ENCODE results near the gene AP5M1. TPM values are rescaled to one million over a fixed set of nuclear protein-coding genes. Genes with fewer than 3 reads are reported as not detected.
"Not testable (repeated sequence)": the region's sequence is repeated elsewhere in the genome, so short reads cannot be mapped to it uniquely, and the experiment has no call there.

AP5M1 gene
- total RNA-seq (22.9 TPM), polyA plus RNA-seq (ENCODE audit: insufficient read depth in 1 of 8, insufficient read length in 8 of 8, low replicate concordance in 1 of 8) (10 to 100 TPM; 25.7 to 36.1 (median 32.2) TPM)
- long read RNA-seq, donor 1, full-length matches to known transcripts, result 4 of 4 reads
- long read RNA-seq, donor 1, partial matches to known transcripts, result 0 of 4 reads
- long read RNA-seq, donor 1, other reads (novel, unspliced or antisense), result 0 of 4 reads
- long read RNA-seq, donor 2, result 0 reads
- long read RNA-seq, donor 3, full-length matches to known transcripts, result 7 of 7 reads
- long read RNA-seq, donor 3, partial matches to known transcripts, result 0 of 7 reads
- long read RNA-seq, donor 3, other reads (novel, unspliced or antisense), result 0 of 7 reads
- long read RNA-seq, donor 4, full-length matches to known transcripts, result 7 of 7 reads
- long read RNA-seq, donor 4, partial matches to known transcripts, result 0 of 7 reads
- long read RNA-seq, donor 4, other reads (novel, unspliced or antisense), result 0 of 7 reads
- long read RNA-seq, donor 5, full-length matches to known transcripts, result 17 of 17 reads
- long read RNA-seq, donor 5, partial matches to known transcripts, result 0 of 17 reads
- long read RNA-seq, donor 5, other reads (novel, unspliced or antisense), result 0 of 17 reads
- long read RNA-seq, donor 6, full-length matches to known transcripts, result 18 of 26 reads
- long read RNA-seq, donor 6, partial matches to known transcripts, result 8 of 26 reads
- long read RNA-seq, donor 6, other reads (novel, unspliced or antisense), result 0 of 26 reads
- long read RNA-seq, donor 7, full-length matches to known transcripts, result 6 of 6 reads
- long read RNA-seq, donor 7, partial matches to known transcripts, result 0 of 6 reads
- long read RNA-seq, donor 7, other reads (novel, unspliced or antisense), result 0 of 6 reads
- long read RNA-seq, donor 8, full-length matches to known transcripts, result 6 of 6 reads
- long read RNA-seq, donor 8, partial matches to known transcripts, result 0 of 6 reads
- long read RNA-seq, donor 8, other reads (novel, unspliced or antisense), result 0 of 6 reads
- long read RNA-seq, donor 9, full-length matches to known transcripts, result 4 of 4 reads
- long read RNA-seq, donor 9, partial matches to known transcripts, result 0 of 4 reads
- long read RNA-seq, donor 9, other reads (novel, unspliced or antisense), result 0 of 4 reads
- long read RNA-seq, donor 10, full-length matches to known transcripts, result 13 of 36 reads
- long read RNA-seq, donor 10, partial matches to known transcripts, result 23 of 36 reads
- long read RNA-seq, donor 10, other reads (novel, unspliced or antisense), result 0 of 36 reads
- long read RNA-seq, donor 11, full-length matches to known transcripts, result 7 of 7 reads
- long read RNA-seq, donor 11, partial matches to known transcripts, result 0 of 7 reads
- long read RNA-seq, donor 11, other reads (novel, unspliced or antisense), result 0 of 7 reads

- DNase-seq, result peak; percentile 98
- H3K9me3 ChIP-seq (replicated peaks; ENCODE audit: control insufficient read depth, low read depth, low read length), result no peaks in the 10 kb centered on the region
- H3K27me3 ChIP-seq (ENCODE audit: control insufficient read depth, insufficient read depth, low read length), result no peaks in the 10 kb centered on the region
- peaks cover 2% of the 10 kb centered on the region for H3K4me1 ChIP-seq (ENCODE audit: control insufficient read depth, insufficient read depth, low read length)
- peak within 1 kb of the TSS; percentile 97 for H3K27ac ChIP-seq (ENCODE audit: low read length)
- H3K4me3 ChIP-seq (ENCODE audit: low read length), result peak within 1 kb of the TSS; percentile 89
- H3K36me3 ChIP-seq (ENCODE audit: control insufficient read depth, insufficient read depth, low read length), result no peaks in the 10 kb centered on the region
- WGBS (ENCODE audit: insufficient coverage), result under 1% methylated on average over 76 of the region's 76 CpGs
These were observed at the start of gene AP5M1, which contains the start of gene EXOC5 for GRCh38 chr14:57268161-57269069. TSS of gene AP5M1 (plus strand) at chr14:57268971. CDS start at chr14:57269315, 344 bp downstream. TSS of gene EXOC5 (minus strand) at chr14:57268905. CDS start at chr14:57268648, 257 bp downstream.

- Histone ChIP-seq H3K9me3 (replicated peaks; ENCODE audit: control insufficient read depth, low read depth, low read length) (no peaks in the 10 kb centered on the region), H3K36me3 (ENCODE audit: control insufficient read depth, insufficient read depth, low read length) (peaks cover 5% of the 10 kb centered on the region), H3K27ac (ENCODE audit: low read length) (no peak overlapping the region), H3K4me3 (ENCODE audit: low read length) (no peak overlapping the region), H3K27me3 (ENCODE audit: control insufficient read depth, insufficient read depth, low read length) (no peaks in the 10 kb centered on the region), H3K4me1 (ENCODE audit: control insufficient read depth, insufficient read depth, low read length) (no peaks in the 10 kb centered on the region)
- no CpG with 5 or more reads among the region's 3 CpGs for WGBS (ENCODE audit: insufficient coverage)
- no peak for DNase-seq
These were observed 46.8 kb upstream of the AP5M1 start for GRCh38 chr14:57221931-57222330.

- H3K27ac ChIP-seq (ENCODE audit: low read length), result no peak overlapping the region
- DNase-seq, result no peak
- no CpG with 5 or more reads among the region's 2 CpGs for WGBS (ENCODE audit: insufficient coverage)
- no peaks in the 10 kb centered on the region for H3K27me3 ChIP-seq (ENCODE audit: control insufficient read depth, insufficient read depth, low read length)
- H3K4me1 ChIP-seq (ENCODE audit: control insufficient read depth, insufficient read depth, low read length), result no peaks in the 10 kb centered on the region
- no peaks in the 10 kb centered on the region for H3K9me3 ChIP-seq (replicated peaks; ENCODE audit: control insufficient read depth, low read depth, low read length)
- no peak overlapping the region for H3K4me3 ChIP-seq (ENCODE audit: low read length)
- H3K36me3 ChIP-seq (ENCODE audit: control insufficient read depth, insufficient read depth, low read length), result peaks cover 9% of the 10 kb centered on the region
These were observed 41.7 kb upstream of the AP5M1 start for GRCh38 chr14:57227083-57227482.

GRCh38 chr14:57228320-57228719 is 40.5 kb upstream of the AP5M1 start:
- H3K4me1 ChIP-seq (ENCODE audit: control insufficient read depth, insufficient read depth, low read length); DNase-seq: not testable (repeated sequence)
- H3K36me3 ChIP-seq (ENCODE audit: control insufficient read depth, insufficient read depth, low read length), result peaks cover 11% of the 10 kb centered on the region

GRCh38 chr14:57232006-57232405 is 36.8 kb upstream of the AP5M1 start:
- no peaks in the 10 kb centered on the region for H3K27me3 ChIP-seq (ENCODE audit: control insufficient read depth, insufficient read depth, low read length)
- no CpG with 5 or more reads among the region's 1 CpG for WGBS (ENCODE audit: insufficient coverage)
- no peak overlapping the region for H3K27ac ChIP-seq (ENCODE audit: low read length)
- no peak overlapping the region for H3K4me3 ChIP-seq (ENCODE audit: low read length)
- no peaks in the 10 kb centered on the region for H3K9me3 ChIP-seq (replicated peaks; ENCODE audit: control insufficient read depth, low read depth, low read length)
- H3K36me3 ChIP-seq (ENCODE audit: control insufficient read depth, insufficient read depth, low read length), result peaks cover 15% of the 10 kb centered on the region
- DNase-seq, result no peak
- no peaks in the 10 kb centered on the region for H3K4me1 ChIP-seq (ENCODE audit: control insufficient read depth, insufficient read depth, low read length)

More at GRCh38 chr14:57228320-57228719, 40.5 kb upstream of the AP5M1 start:
- not testable (repeated sequence) for H3K9me3 ChIP-seq (replicated peaks; ENCODE audit: control insufficient read depth, low read depth, low read length); H3K27ac ChIP-seq (ENCODE audit: low read length); H3K27me3 ChIP-seq (ENCODE audit: control insufficient read depth, insufficient read depth, low read length); H3K4me3 ChIP-seq (ENCODE audit: low read length)
- WGBS (ENCODE audit: insufficient coverage), result no CpG with 5 or more reads among the region's 2 CpGs

GRCh38 chr14:57240115-57240514 is 28.7 kb upstream of the AP5M1 start:
- WGBS (ENCODE audit: insufficient coverage), result no CpG with 5 or more reads among the region's 7 CpGs
- H3K4me3 ChIP-seq (ENCODE audit: low read length); DNase-seq; H3K27me3 ChIP-seq (ENCODE audit: control insufficient read depth, insufficient read depth, low read length); H3K4me1 ChIP-seq (ENCODE audit: control insufficient read depth, insufficient read depth, low read length); H3K27ac ChIP-seq (ENCODE audit: low read length); H3K36me3 ChIP-seq (ENCODE audit: control insufficient read depth, insufficient read depth, low read length); H3K9me3 ChIP-seq (replicated peaks; ENCODE audit: control insufficient read depth, low read depth, low read length): not testable (repeated sequence)

GRCh38 chr14:57243320-57243719 is 25.5 kb upstream of the AP5M1 start:
- Histone ChIP-seq H3K27ac (ENCODE audit: low read length) (no peak overlapping the region), H3K4me3 (ENCODE audit: low read length) (no peak overlapping the region), H3K9me3 (replicated peaks; ENCODE audit: control insufficient read depth, low read depth, low read length) (no peaks in the 10 kb centered on the region), H3K4me1 (ENCODE audit: control insufficient read depth, insufficient read depth, low read length) (no peaks in the 10 kb centered on the region), H3K27me3 (ENCODE audit: control insufficient read depth, insufficient read depth, low read length) (no peaks in the 10 kb centered on the region), H3K36me3 (ENCODE audit: control insufficient read depth, insufficient read depth, low read length) (peaks cover 5% of the 10 kb centered on the region)
- no peak for DNase-seq

GRCh38 chr14:57244106-57244505 is 24.7 kb upstream of the AP5M1 start:
- no peak overlapping the region for H3K4me3 ChIP-seq (ENCODE audit: low read length)
- peak; percentile 62 for DNase-seq
- WGBS (ENCODE audit: insufficient coverage), result no CpG with 5 or more reads among the region's 2 CpGs

GRCh38 chr14:57245941-57246340 is 22.8 kb upstream of the AP5M1 start:
- Histone ChIP-seq H3K4me3 (ENCODE audit: low read length) (no peak overlapping the region), H3K9me3 (replicated peaks; ENCODE audit: control insufficient read depth, low read depth, low read length) (no peaks in the 10 kb centered on the region), H3K4me1 (ENCODE audit: control insufficient read depth, insufficient read depth, low read length) (no peaks in the 10 kb centered on the region), H3K27ac (ENCODE audit: low read length) (no peak overlapping the region), H3K27me3 (ENCODE audit: control insufficient read depth, insufficient read depth, low read length) (no peaks in the 10 kb centered on the region), H3K36me3 (ENCODE audit: control insufficient read depth, insufficient read depth, low read length) (peaks cover 5% of the 10 kb centered on the region)
- no peak for DNase-seq
- WGBS (ENCODE audit: insufficient coverage), result 80% methylated on average over 1 of the region's 2 CpGs

More at GRCh38 chr14:57244106-57244505, 24.7 kb upstream of the AP5M1 start:
- Histone ChIP-seq H3K4me1 (ENCODE audit: control insufficient read depth, insufficient read depth, low read length) (no peaks in the 10 kb centered on the region), H3K36me3 (ENCODE audit: control insufficient read depth, insufficient read depth, low read length) (peaks cover 5% of the 10 kb centered on the region), H3K9me3 (replicated peaks; ENCODE audit: control insufficient read depth, low read depth, low read length) (no peaks in the 10 kb centered on the region), H3K27ac (ENCODE audit: low read length) (no peak overlapping the region), H3K27me3 (ENCODE audit: control insufficient read depth, insufficient read depth, low read length) (no peaks in the 10 kb centered on the region)
